Natural killer cell (primary cell): ENCODE measurements around the gene ZSCAN2. TPM values are rescaled to one million over a fixed set of nuclear protein-coding genes. Genes with fewer than 3 reads are reported as not detected.

Source experiments
- ATAC-seq, 3 donors: fragments of 150-1000 bp in 2 of 3; fragments of 200-7000 bp in 1 of 3; cut with Tn5 transposase; 1 replicate in 1 of 3; 2 replicates in 2 of 3; pipeline ENCODE4 v1.10.0; 2021; ENCODE audit warnings: mild to moderate bottlenecking in 2 of 3, moderate library complexity in 2 of 3
- DNase-seq, 2 donors: peaks; one replicate each; pipeline versions ENCODE4 v3.0.0 to v3.0.0-alpha.2; 2013 to 2021; ENCODE audit warnings: mixed read lengths in 1 of 2
- H3K27ac ChIP-seq: one replicate; pipeline ENCODE4 v1.5.1; 2013; ENCODE audit warnings: mild to moderate bottlenecking, low read length
- H3K27me3 ChIP-seq: one replicate; pipeline ENCODE4 v1.6.1; 2013; ENCODE audit warnings: low read length; ENCODE audit not compliant: control insufficient read depth, insufficient read depth
- H3K36me3 ChIP-seq: one replicate; pipeline ENCODE4 v1.6.1; 2013; ENCODE audit warnings: low read length; ENCODE audit not compliant: control insufficient read depth, insufficient read depth
- H3K4me1 ChIP-seq: one replicate; pipeline ENCODE4 v1.6.1; 2013; ENCODE audit warnings: low read length; ENCODE audit not compliant: control insufficient read depth, insufficient read depth
- H3K4me3 ChIP-seq: one replicate; pipeline ENCODE4 v1.5.1; 2013; ENCODE audit warnings: low read length
- H3K9me3 ChIP-seq: one replicate; pipeline ENCODE4 v1.6.1; 2013; ENCODE audit warnings: low read length; ENCODE audit not compliant: control insufficient read depth, insufficient read depth
- H3K27ac Mint-ChIP-seq, 2 donors: one replicate each; pipeline ENCODE4 v1.8.0; 2022; ENCODE audit warnings: mild to moderate bottlenecking in 2 of 2, mixed read lengths in 2 of 2, moderate library complexity in 1 of 2
- H3K27me3 Mint-ChIP-seq, 2 donors: one replicate each; pipeline ENCODE4 v1.8.0; 2022; ENCODE audit warnings: low read depth in 2 of 2, mixed read lengths in 2 of 2
- H3K36me3 Mint-ChIP-seq: one replicate; pipeline ENCODE4 v1.8.0; 2022; ENCODE audit warnings: mixed read lengths
- H3K4me1 Mint-ChIP-seq, 2 donors: one replicate each; pipeline ENCODE4 v1.8.0; 2022; ENCODE audit warnings: mixed read lengths in 2 of 2
- H3K4me3 Mint-ChIP-seq: one replicate; pipeline ENCODE4 v1.8.0; 2022; ENCODE audit warnings: mild to moderate bottlenecking, moderate library complexity, mixed read lengths
- H3K9me3 Mint-ChIP-seq, 2 donors: one replicate each; pipeline ENCODE4 v1.8.0; 2022; ENCODE audit warnings: mixed read lengths in 2 of 2
- CTCF ChIP-seq: fragments of 200-600 bp; IDR thresholded peaks from one replicate; pipeline ENCODE4 v1.8.0; 2022; ENCODE audit warnings: antibody characterized with exemption
- WGBS: methylation state at CpG from one replicate; pipeline ENCODE4 v1.1.7; 2013; ENCODE audit warnings: missing lambda C conversion rate; ENCODE audit not compliant: insufficient coverage; 5-methylcytosine and 5-hydroxymethylcytosine counted together
- intact Hi-C: fragments of 100-400 bp; cut with micrococcal nuclease; formaldehyde crosslinking; loops from one replicate; pipeline ENCODE4 v1.14.2; 2022
- total RNA-seq, 4 donors: library from RNA; stranded (reverse); fragments of 120-200 nt in 1 of 4; gene quantifications; one replicate each; pipeline versions ENCODE4 v1.2.3 to v1.2.4, GENCODE V29; 2013 to 2022

Gene ZSCAN2
- total RNA-seq, 3 donors from 2014 or later (not counting 1 experiment from before 2014, with no cell fraction given): 5.0 to 8.3 (median 5.5) TPM

- peak; percentile 69 for TF ChIP-seq CTCF
- Mint-ChIP-seq H3K4me1 (peaks cover 39 to 48% of the 10 kb centered on the region in 2 donors), H3K9me3 (no peaks in the 10 kb centered on the region), H3K36me3 (no peaks in the 10 kb centered on the region), H3K4me3 (peak within 1 kb of the TSS; percentile 89), H3K27me3 (no peaks in the 10 kb centered on the region), H3K27ac (peak within 1 kb of the TSS; percentile 76 to 81)
- no peaks in the 10 kb centered on the region for H3K36me3 ChIP-seq
- DNase-seq: peak; percentile 78 to 92
- H3K27ac ChIP-seq: peak within 1 kb of the TSS; percentile 45
- under 1% methylated on average over 59 of the region's 61 CpGs for WGBS
- H3K9me3 ChIP-seq: no peaks in the 10 kb centered on the region
- intact Hi-C loops: loop anchor here (2.0 kb wide), 1 partner anchor 59 kb away; the partner anchor contains the start of gene SEC11A
- ATAC-seq: peak; percentile 72 to 87 (median 79)
- H3K27me3 ChIP-seq: no peaks in the 10 kb centered on the region
- peaks cover 31% of the 10 kb centered on the region for H3K4me1 ChIP-seq
- H3K4me3 ChIP-seq: peak within 1 kb of the TSS; percentile 43
Measured at GRCh38 chr15:84658080-84658787, 57.4 kb downstream of the ZSCAN2 start, which contains the start of gene NMB. Gene NMB (minus strand): TSS chr15:84658199. CDS start chr15:84658152, 47 bp downstream.

GRCh38 chr15:84658788-84659411, 58.1 kb downstream of the ZSCAN2 start:
- H3K4me1 ChIP-seq: peaks cover 25% of the 10 kb centered on the region
- Mint-ChIP-seq H3K27me3 (no peaks in the 10 kb centered on the region), H3K4me3 (peak overlapping the region; percentile 89), H3K27ac (peak overlapping the region; percentile 76 to 81), H3K36me3 (no peaks in the 10 kb centered on the region), H3K4me1 (peaks cover 34 to 41% of the 10 kb centered on the region in 2 donors), H3K9me3 (no peaks in the 10 kb centered on the region)
- peak overlapping the region; percentile 35 for H3K4me3 ChIP-seq
- 53% methylated on average over 6 of the region's 7 CpGs for WGBS
- no peaks in the 10 kb centered on the region for H3K9me3 ChIP-seq
- no peaks in the 10 kb centered on the region for H3K36me3 ChIP-seq
- ATAC-seq (no peak), DNase-seq (no peak)
- no peak for TF ChIP-seq CTCF
- H3K27me3 ChIP-seq: no peaks in the 10 kb centered on the region
- H3K27ac ChIP-seq: peak overlapping the region; percentile 1
- intact Hi-C loops: loop anchor here (2.0 kb wide), 1 partner anchor 58 kb away; the partner anchor contains the start of gene SEC11A

GRCh38 chr15:84659904-84660781, 59.3 kb downstream of the ZSCAN2 start:
- Histone ChIP-seq H3K27ac (no peak overlapping the region), H3K36me3 (peaks cover 3% of the 10 kb centered on the region), H3K9me3 (no peaks in the 10 kb centered on the region), H3K27me3 (no peaks in the 10 kb centered on the region), H3K4me3 (no peak overlapping the region), H3K4me1 (peaks cover 18% of the 10 kb centered on the region)
- intact Hi-C loops: loop anchor here (2.0 kb wide), 1 partner anchor 57 kb away; the partner anchor contains the start of gene SEC11A
- Mint-ChIP-seq H3K27ac (peak overlapping the region; percentile 76 to 81), H3K9me3 (no peaks in the 10 kb centered on the region), H3K4me3 (peak overlapping the region; percentile 21), H3K27me3 (no peaks in the 10 kb centered on the region), H3K36me3 (no peaks in the 10 kb centered on the region), H3K4me1 (peaks cover 24 to 32% of the 10 kb centered on the region in 2 donors)
- WGBS: 72% methylated on average over 4 of the region's 4 CpGs
- no peak for DNase-seq
- no peak for ATAC-seq
- TF ChIP-seq CTCF: no peak
